IMR-90 (cell line): Measurements from ENCODE around the gene ANKDD1A.

Experiments
- BHLHE40 ChIP-seq: fragments of 150-350 bp; IDR thresholded peaks from 2 replicates; pipeline ENCODE4 v1.6.1; 2016; ENCODE audit warnings: mild to moderate bottlenecking, low read depth, low read length
- CEBPB ChIP-seq: IDR thresholded peaks from 2 replicates; pipeline ENCODE4 v1.6.1; 2012; ENCODE audit warnings: low read depth, low read length, improper control_type of control experiment
- CHD1 ChIP-seq: IDR thresholded peaks from 2 replicates; pipeline ENCODE4 v1.6.1; 2012; ENCODE audit warnings: low read depth, low read length, improper control_type of control experiment
- CTCF ChIP-seq: conservative IDR thresholded peaks from 2 replicates; pipeline ENCODE4 v1.5.1; 2012; ENCODE audit warnings: mild to moderate bottlenecking, low read depth, low read length, improper control_type of control experiment
- FOS ChIP-seq: fragments of 150-350 bp; IDR thresholded peaks from 2 replicates; pipeline ENCODE4 v1.6.1; 2016; ENCODE audit warnings: low read depth, low read length
- MAFK ChIP-seq: IDR thresholded peaks from 2 replicates; pipeline ENCODE4 v1.6.1; 2012; ENCODE audit warnings: low read depth, low read length, improper control_type of control experiment
- MAZ ChIP-seq: IDR thresholded peaks from 2 replicates; pipeline ENCODE4 v1.6.1; 2012; ENCODE audit warnings: low read depth, mild to moderate bottlenecking, low read length, improper control_type of control experiment, moderate library complexity, borderline replicate concordance
- MXI1 ChIP-seq: IDR thresholded peaks from 2 replicates; pipeline ENCODE4 v1.6.1; 2012; ENCODE audit warnings: low read depth, mild to moderate bottlenecking, low read length, moderate library complexity, borderline replicate concordance
- POLR2A ChIP-seq: IDR thresholded peaks from 2 replicates; pipeline ENCODE4 v1.6.1; 2012; ENCODE audit warnings: mild to moderate bottlenecking, low read depth, low read length
- RAD21 ChIP-seq: IDR thresholded peaks from 2 replicates; pipeline ENCODE4 v1.6.1; 2012; ENCODE audit warnings: low read length, improper control_type of control experiment
- RCOR1 ChIP-seq: IDR thresholded peaks from 2 replicates; pipeline ENCODE4 v1.6.1; 2012; ENCODE audit warnings: mild to moderate bottlenecking, low read length, improper control_type of control experiment; ENCODE audit not compliant: insufficient replicate concordance
- SMC3 ChIP-seq: fragments of 150-350 bp; IDR thresholded peaks from 2 replicates; pipeline ENCODE4 v1.6.1; 2016; ENCODE audit warnings: low read depth, mild to moderate bottlenecking, antibody characterized with exemption, low read length, moderate library complexity

- TF ChIP-seq POLR2A (no peak), CTCF (no peak), RAD21 (no peak), MXI1 (no peak), CEBPB (no peak), MAZ (no peak), CHD1 (no peak), BHLHE40 (no peak), MAFK (no peak), RCOR1 (no peak), SMC3 (no peak), FOS (peak; percentile 53; the same call in 1 of the 2 replicates)
These were observed 19.2 kb downstream of the ANKDD1A start for GRCh38 chr15:64930778-64931371.
